Retinal pigment epithelial cell (primary cell): ENCODE results near the gene FBXW7.

ENCODE experiments used
- DNase-seq: peaks from one replicate; pipeline ENCODE4 v3.0.0-alpha.2; 2010; ENCODE audit warnings: low read depth
- H3K4me3 ChIP-seq: 2 replicates; pipeline ENCODE4 v1.5.1; 2011; ENCODE audit warnings: mild to moderate bottlenecking, low read length, control low read depth, moderate library complexity
- TF ChIP-seq, protein P1 (sequence below): conservative IDR thresholded peaks from 2 replicates; pipeline ENCODE4 v1.5.1; 2011; ENCODE audit warnings: low read depth, low read length, control low read depth, inconsistent platforms

The FBXW7 gene

DNA sequence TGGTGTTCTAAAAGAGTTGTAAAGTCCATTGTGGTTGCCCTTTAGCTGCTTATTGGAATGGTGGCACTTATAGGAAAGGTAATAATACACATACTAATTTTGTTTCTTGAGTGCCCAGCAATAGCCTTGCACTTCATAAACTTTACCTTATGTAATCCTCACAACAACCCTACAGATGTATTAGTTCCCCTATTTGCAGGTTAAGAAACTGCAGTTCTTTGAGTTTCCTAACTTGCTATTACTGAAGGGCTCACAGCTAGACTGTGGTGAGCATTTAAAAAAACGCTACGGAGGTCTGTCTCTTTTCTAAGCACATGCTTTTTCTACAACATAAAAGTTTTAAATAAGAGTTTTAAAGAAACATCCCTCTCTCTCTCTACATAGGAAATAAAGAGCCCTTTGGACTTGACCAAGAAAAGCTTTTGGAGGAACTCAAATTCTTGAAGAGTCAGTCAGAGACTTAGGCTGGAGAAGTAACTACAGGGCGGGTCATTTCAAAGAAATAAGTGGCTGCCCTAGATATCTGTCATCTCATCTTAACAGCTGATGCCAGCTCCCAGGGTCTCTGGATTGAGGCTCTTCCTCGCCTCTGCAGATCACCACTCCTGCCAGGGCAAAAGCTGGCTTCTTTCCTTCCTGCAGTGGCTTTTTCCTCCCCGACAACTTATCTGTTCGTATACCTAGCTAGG lies 42.0 kb upstream of the FBXW7 start:
- DNase-seq: no peak
- H3K4me3 ChIP-seq: no peak overlapping the region
- TF ChIP-seq, protein P1, sequence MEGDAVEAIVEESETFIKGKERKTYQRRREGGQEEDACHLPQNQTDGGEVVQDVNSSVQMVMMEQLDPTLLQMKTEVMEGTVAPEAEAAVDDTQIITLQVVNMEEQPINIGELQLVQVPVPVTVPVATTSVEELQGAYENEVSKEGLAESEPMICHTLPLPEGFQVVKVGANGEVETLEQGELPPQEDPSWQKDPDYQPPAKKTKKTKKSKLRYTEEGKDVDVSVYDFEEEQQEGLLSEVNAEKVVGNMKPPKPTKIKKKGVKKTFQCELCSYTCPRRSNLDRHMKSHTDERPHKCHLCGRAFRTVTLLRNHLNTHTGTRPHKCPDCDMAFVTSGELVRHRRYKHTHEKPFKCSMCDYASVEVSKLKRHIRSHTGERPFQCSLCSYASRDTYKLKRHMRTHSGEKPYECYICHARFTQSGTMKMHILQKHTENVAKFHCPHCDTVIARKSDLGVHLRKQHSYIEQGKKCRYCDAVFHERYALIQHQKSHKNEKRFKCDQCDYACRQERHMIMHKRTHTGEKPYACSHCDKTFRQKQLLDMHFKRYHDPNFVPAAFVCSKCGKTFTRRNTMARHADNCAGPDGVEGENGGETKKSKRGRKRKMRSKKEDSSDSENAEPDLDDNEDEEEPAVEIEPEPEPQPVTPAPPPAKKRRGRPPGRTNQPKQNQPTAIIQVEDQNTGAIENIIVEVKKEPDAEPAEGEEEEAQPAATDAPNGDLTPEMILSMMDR: no peak

DNA sequence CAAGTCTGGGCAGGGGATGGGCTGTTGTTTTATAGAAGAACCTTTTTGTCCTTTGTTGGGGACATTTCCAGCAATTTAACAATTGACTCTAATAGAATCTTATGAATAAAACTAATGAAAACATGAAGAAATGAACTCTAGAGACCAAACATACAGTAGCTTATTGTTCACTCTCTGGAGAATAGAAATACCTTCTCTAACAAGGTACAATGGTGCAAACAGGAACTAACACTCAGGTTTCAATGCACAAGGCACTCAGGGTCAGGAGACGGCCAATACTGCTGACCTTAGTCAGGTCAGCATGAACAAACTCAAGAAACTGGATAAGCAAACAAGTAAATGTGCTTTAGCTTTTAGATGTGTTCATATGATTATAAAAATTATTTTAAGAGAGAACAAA lies 39.6 kb upstream of the FBXW7 start:
- no peak overlapping the region for H3K4me3 ChIP-seq
- DNase-seq: no peak
- TF ChIP-seq, protein P1: no peak

DNA sequence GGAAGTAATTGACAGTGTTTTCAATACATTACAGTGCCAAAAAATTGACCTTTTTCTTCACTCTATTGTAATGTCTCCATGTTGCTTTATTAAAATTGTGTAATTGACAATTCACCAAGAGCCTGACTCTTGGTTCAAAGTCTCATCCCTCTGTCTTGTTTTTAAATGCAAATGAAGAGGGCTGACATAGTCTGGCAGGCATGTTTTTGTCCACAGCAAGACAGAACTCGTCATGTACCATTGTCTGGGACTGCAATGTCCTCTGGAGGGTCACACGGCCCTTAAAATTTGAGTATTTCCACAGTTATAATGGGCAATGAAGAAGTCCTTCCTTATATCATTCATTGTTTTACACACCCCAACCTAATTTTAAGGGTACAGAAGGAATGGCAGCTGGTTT lies 38.0 kb upstream of the FBXW7 start:
- TF ChIP-seq, protein P1: no peak
- no peak for DNase-seq

DNA sequence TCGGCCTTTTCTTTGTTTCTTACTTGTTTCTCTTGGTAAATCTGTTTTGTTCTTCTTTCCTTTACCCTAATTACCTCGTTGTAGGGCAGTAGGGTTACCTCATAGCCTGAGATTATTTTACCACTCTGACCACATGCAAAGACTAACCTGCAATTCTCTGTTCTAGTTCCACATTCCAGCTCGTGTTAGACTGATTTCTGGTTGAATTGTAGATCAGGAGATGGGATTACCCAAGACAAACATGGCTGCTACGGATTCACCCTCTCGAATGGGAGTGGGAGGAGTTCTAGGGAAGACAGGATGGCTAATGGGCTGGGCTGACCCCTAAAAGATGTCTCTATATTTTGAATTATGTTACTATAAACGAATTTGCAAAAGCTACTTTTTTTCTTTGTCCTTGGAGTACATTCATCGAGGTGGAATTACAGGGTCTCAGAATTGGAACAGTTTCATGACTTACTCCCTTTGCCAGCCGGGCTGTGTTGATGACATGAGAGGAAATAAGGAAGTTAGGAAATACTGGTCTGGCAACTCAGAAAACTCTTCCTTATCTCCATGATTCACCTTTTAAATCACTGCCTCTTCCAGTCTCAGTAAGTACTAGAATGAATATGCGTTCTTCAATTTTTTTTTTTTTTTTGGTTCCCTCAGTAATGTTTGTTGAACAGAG lies 36.7 kb upstream of the FBXW7 start:
- DNase-seq: no peak
- no peak overlapping the region for H3K4me3 ChIP-seq
- TF ChIP-seq, protein P1: no peak

More for the DNA sequence above, 38.0 kb upstream of the FBXW7 start:
- H3K4me3 ChIP-seq: no peak overlapping the region

DNA sequence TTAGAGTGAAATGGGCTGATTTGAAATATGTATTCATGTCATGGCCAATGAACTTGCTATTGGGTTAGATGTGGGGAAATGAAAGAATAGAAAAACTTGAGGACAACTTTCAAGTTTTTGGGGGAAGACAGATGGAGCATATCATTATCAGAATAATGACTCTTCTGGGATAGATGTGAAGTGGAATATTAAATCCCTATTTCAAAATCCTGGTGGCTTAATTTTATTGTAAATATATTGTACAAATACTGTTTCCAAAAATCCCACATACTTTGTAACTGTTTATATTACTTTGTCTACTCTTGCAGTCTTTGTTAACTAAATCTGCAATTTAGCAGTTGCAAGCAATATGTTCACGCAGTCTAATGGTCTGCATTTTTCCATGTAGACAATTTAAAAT lies 35.9 kb upstream of the FBXW7 start:
- no peak overlapping the region for H3K4me3 ChIP-seq
- TF ChIP-seq, protein P1: no peak
- no peak for DNase-seq

DNA sequence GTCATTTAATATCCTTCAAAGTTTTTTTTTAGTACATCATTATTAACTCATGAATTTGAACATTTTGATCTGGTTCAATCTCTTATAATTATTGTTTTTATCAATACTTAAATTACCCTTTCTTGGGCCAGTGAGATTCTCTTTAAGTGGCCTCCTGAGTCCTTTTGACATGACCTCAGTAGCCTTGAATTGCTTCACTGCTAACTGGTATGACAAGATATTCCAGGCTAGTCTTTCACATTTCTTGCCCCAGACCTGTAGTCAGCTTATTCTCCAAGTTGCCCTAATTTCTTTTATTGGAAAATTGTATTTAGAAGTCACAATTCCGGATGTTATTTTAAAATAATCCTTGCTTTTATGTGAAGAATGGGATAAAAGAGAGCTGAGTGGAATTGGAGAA lies 35.4 kb upstream of the FBXW7 start:
- H3K4me3 ChIP-seq: no peak overlapping the region
- TF ChIP-seq, protein P1: no peak
- no peak for DNase-seq

DNA sequence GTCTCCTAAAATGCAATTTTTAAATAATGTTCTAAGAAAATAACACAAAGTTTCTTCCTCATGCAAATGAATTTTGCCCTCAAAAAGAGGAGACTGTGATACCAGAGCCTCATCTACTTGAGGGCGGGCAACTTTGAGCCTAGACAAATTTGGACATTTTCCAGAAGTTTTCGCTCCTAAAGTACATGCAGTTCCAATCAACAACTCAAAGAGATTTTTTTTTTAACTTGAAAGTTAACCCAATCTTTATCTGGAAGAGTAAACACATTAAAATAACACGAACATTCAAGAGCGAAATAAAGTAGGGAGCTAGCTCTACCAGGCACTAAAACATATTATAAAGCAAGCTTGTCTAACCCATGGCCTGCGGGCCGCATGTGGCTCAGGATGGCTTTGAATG lies 29.4 kb upstream of the FBXW7 start:
- TF ChIP-seq, protein P1: no peak

More for the DNA sequence above, 29.4 kb upstream of the FBXW7 start:
- DNase-seq: no peak
- no peak overlapping the region for H3K4me3 ChIP-seq
